ENCODE data around the gene TRANK1. TPM values are rescaled to one million over a fixed set of nuclear protein-coding genes. Genes with fewer than 3 reads are reported as not detected.
A peak's percentile ranks its signal among the peaks of the same experiment; 100 is the strongest.
"Not testable (repeated sequence)": the region's sequence is repeated elsewhere in the genome, so short reads cannot be mapped to it uniquely, and the experiment has no call there.

TRANK1 gene
- total RNA-seq, 5 donors from 2014 or later (not counting 1 experiment from before 2014, with no cell fraction given), result 96.0 to 160 (median 127) TPM

DNA sequence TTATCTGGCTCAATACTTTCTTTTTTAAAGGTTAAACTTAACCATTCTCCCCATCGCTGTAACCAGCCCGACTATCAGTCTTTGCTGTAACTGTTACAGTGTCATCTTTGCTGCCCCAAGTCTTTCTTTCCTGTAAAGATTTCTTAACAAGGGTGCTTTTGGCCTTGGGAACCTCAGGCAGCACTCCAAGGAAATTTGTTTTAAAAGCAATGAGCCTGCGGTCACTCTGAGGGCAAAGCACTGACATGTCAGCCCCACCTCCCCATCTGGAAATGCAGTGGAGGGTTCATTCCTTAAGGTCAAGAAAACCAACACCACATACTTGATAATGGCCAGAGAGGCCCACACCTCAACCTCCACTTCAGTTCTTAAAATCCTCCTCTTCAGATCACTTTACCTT is 3.2 kb downstream of the TRANK1 start:
- CTCF ChIA-PET, result interaction anchor here in 1 of 2 donors (0.7 to 0.9 kb wide), 2 partner anchors 17 to 349 kb away, joined by 3 to 7 read pairs; no protein-coding TSS in a partner anchor

DNA sequence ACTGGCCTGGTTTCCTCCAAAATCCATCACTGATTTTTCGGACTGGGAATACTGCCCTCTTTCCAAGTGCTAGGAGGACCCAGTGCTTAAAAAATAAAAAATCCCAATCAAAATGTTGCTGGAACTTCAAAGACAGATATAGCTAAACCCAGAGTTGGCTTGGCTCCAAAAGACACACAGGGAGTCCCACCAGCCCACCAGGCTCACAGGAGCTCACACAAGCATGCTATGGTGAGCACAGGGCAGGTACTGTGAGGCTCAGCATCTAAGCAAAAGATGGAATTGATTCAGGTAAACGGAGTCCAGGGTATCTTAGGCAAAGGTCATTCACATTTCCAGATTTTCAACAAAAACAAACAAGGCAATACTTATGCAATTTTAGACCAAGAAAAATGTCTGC is 3.7 kb downstream of the TRANK1 start:
- Histone ChIP-seq H3K36me3 (ENCODE audit: control insufficient read depth in 2 of 2, extremely low read depth in 1 of 2, insufficient read depth in 1 of 2, low read length in 1 of 2) (peaks cover 0 to 2% of the 10 kb centered on the region in 2 donors), H3K9me3 (no peaks in the 10 kb centered on the region), H3K4me1 (ENCODE audit: control insufficient read depth in 1 of 2, extremely low read depth in 1 of 2, insufficient read depth in 2 of 2, low read length in 2 of 2) (peaks cover 7 to 16% of the 10 kb centered on the region in 2 experiments), H3K4me3 (ENCODE audit: control insufficient read depth in 1 of 2, extremely low read depth in 1 of 2, low read length in 1 of 2) (no peak overlapping the region), H3K27me3 (replicated peaks in 1 of 2; ENCODE audit: control insufficient read depth in 2 of 2, extremely low read depth in 1 of 2, insufficient read depth in 2 of 2, low read length in 1 of 2) (no peaks in the 10 kb centered on the region), H3K27ac (ENCODE audit: low read length) (no peak overlapping the region)
- ChIA-PET POLR2A (no interaction called here), CTCF (interaction anchor here in 1 of 2 donors (0.9 kb wide), 1 partner anchor 17 kb away, joined by 3 read pairs; no protein-coding TSS in a partner anchor)
- DNase-seq, result no peak
- no peak for ATAC-seq (replicated peaks in 1 of 4)
- Mint-ChIP-seq H3K36me3 (peaks cover 5% of the 10 kb centered on the region), H3K27me3 (no peaks in the 10 kb centered on the region), H3K4me3 (no peak overlapping the region), H3K4me1 (peaks cover 13 to 31% (median 25%) of the 10 kb centered on the region in 3 donors), H3K27ac (no peak overlapping the region), H3K9me3 (no peaks in the 10 kb centered on the region)
- 100% methylated on average over 1 of the region's 2 CpGs for WGBS (ENCODE audit: insufficient coverage)

More for the DNA sequence above, 3.2 kb downstream of the TRANK1 start:
- H3K27ac Mint-ChIP-seq, result peak overlapping the region; percentile 2 to 50
- DNase-seq (no peak), ATAC-seq (replicated peaks in 1 of 4) (no peak)
- WGBS (ENCODE audit: insufficient coverage), result no CpG with 5 or more reads among the region's 3 CpGs
- Histone ChIP-seq H3K27ac (ENCODE audit: low read length) (no peak overlapping the region), H3K36me3 (ENCODE audit: control insufficient read depth in 2 of 2, extremely low read depth in 1 of 2, insufficient read depth in 1 of 2, low read length in 1 of 2) (peaks cover 0 to 2% of the 10 kb centered on the region in 2 donors), H3K9me3 (no peaks in the 10 kb centered on the region), H3K4me1 (ENCODE audit: control insufficient read depth in 1 of 2, extremely low read depth in 1 of 2, insufficient read depth in 2 of 2, low read length in 2 of 2) (peaks cover 7 to 16% of the 10 kb centered on the region in 2 experiments), H3K27me3 (replicated peaks in 1 of 2; ENCODE audit: control insufficient read depth in 2 of 2, extremely low read depth in 1 of 2, insufficient read depth in 2 of 2, low read length in 1 of 2) (no peaks in the 10 kb centered on the region), H3K4me3 (ENCODE audit: control insufficient read depth in 1 of 2, extremely low read depth in 1 of 2, low read length in 1 of 2) (no peak overlapping the region)
- no peaks in the 10 kb centered on the region for H3K27me3 Mint-ChIP-seq
- POLR2A ChIA-PET, result no interaction called here
- peaks cover 13 to 31% (median 25%) of the 10 kb centered on the region in 3 donors for H3K4me1 Mint-ChIP-seq
- H3K36me3 Mint-ChIP-seq, result peaks cover 3% of the 10 kb centered on the region
- no peak overlapping the region for H3K4me3 Mint-ChIP-seq
- no peaks in the 10 kb centered on the region for H3K9me3 Mint-ChIP-seq

DNA sequence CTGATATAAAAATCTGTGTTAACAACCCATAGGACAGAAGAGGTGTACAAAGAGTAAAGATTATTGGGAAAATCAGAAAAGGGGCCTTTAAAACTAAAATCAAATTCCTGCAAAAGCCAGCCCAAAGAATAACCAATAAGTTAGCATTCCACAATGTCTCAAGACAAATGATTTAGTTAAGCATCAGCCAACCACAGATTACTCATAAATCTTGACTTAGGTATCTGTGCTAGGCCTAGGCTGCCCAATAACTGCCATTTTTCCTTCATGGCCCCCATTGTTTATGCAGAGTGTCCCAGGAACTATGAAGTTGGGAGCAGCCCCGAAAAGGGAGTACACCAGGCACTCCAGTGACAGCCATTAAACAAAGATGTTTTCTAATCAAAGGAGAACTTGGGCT is 7.4 kb downstream of the TRANK1 start:
- no peaks in the 10 kb centered on the region for H3K9me3 Mint-ChIP-seq

DNA sequence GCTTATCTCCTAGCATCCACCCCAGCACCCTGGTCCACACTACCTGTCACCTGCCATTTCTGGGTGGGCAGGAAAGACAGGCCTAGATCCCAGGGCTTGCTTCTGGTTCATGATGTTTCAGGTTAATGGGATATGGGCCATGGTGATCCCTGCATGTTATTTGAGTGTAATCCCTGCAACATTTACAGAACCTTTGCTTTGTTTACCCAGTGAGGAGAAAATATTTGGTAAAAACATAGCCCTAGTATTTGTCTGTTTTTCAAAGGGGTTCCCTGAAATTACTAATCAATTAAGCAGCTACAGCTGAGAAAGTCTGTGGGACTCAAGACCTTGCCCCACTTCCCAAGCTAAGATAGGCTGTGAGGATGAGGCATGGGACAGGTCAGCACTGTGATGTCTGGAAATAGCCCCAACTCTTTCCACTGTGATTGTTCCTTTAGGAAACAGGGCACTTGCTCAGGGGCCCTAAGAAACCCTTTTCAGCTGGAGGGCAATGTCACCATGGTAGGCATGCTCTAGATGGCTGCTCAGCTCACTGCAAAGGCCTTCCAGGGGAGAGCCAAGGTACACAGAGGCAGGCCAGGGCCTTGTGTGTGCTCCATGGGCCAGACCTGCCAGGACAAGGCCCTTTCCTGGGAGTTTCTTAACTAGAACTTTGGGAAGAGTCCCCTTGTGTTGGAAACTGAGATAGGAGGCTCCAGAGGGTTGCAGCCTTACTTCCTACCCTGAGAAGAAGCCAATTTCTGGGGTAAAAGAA is 11.1 kb downstream of the TRANK1 start:
- Histone ChIP-seq H3K27me3 (replicated peaks in 1 of 2; ENCODE audit: control insufficient read depth in 2 of 2, extremely low read depth in 1 of 2, insufficient read depth in 2 of 2, low read length in 1 of 2) (no peaks in the 10 kb centered on the region), H3K4me3 (ENCODE audit: control insufficient read depth in 1 of 2, extremely low read depth in 1 of 2, low read length in 1 of 2) (no peak overlapping the region), H3K9me3 (no peaks in the 10 kb centered on the region), H3K4me1 (ENCODE audit: control insufficient read depth in 1 of 2, extremely low read depth in 1 of 2, insufficient read depth in 2 of 2, low read length in 2 of 2) (no peaks in the 10 kb centered on the region), H3K36me3 (ENCODE audit: control insufficient read depth in 2 of 2, extremely low read depth in 1 of 2, insufficient read depth in 1 of 2, low read length in 1 of 2) (peaks cover 2 to 3% of the 10 kb centered on the region in 2 donors), H3K27ac (ENCODE audit: low read length) (no peak overlapping the region)
- CTCF ChIA-PET, result no interaction called here
- H3K4me1 Mint-ChIP-seq, result peaks cover 1 to 10% (median 5%) of the 10 kb centered on the region in 3 donors
- no peak for ATAC-seq (replicated peaks in 1 of 4)
- no peak overlapping the region for H3K4me3 Mint-ChIP-seq
- POLR2A ChIA-PET, result no interaction called here
- H3K9me3 Mint-ChIP-seq, result no peaks in the 10 kb centered on the region
- no peak overlapping the region for H3K27ac Mint-ChIP-seq
- H3K36me3 Mint-ChIP-seq, result peaks cover 13% of the 10 kb centered on the region
- no peaks in the 10 kb centered on the region for H3K27me3 Mint-ChIP-seq
- no peak for DNase-seq

More for the DNA sequence above, 7.4 kb downstream of the TRANK1 start:
- DNase-seq (no peak), ATAC-seq (replicated peaks in 1 of 4) (no peak)
- Mint-ChIP-seq H3K4me1 (peaks cover 13 to 16% (median 16%) of the 10 kb centered on the region in 3 donors), H3K4me3 (no peak overlapping the region), H3K27ac (no peak overlapping the region), H3K27me3 (no peaks in the 10 kb centered on the region), H3K36me3 (peaks cover 8% of the 10 kb centered on the region)
- ChIA-PET POLR2A (no interaction called here), CTCF (no interaction called here)
- no peak overlapping the region for H3K4me3 ChIP-seq (ENCODE audit: control insufficient read depth in 1 of 2, extremely low read depth in 1 of 2, low read length in 1 of 2)
- H3K36me3 ChIP-seq (ENCODE audit: control insufficient read depth in 2 of 2, extremely low read depth in 1 of 2, insufficient read depth in 1 of 2, low read length in 1 of 2), result peaks cover 2 to 3% of the 10 kb centered on the region in 2 donors
- no peak overlapping the region for H3K27ac ChIP-seq (ENCODE audit: low read length)
- H3K27me3 ChIP-seq (replicated peaks in 1 of 2; ENCODE audit: control insufficient read depth in 2 of 2, extremely low read depth in 1 of 2, insufficient read depth in 2 of 2, low read length in 1 of 2), result no peaks in the 10 kb centered on the region
- WGBS (ENCODE audit: insufficient coverage), result no CpG with 5 or more reads among the region's 1 CpG
- H3K9me3 ChIP-seq, result no peaks in the 10 kb centered on the region
- H3K4me1 ChIP-seq (ENCODE audit: control insufficient read depth in 1 of 2, extremely low read depth in 1 of 2, insufficient read depth in 2 of 2, low read length in 2 of 2), result no peaks in the 10 kb centered on the region

DNA sequence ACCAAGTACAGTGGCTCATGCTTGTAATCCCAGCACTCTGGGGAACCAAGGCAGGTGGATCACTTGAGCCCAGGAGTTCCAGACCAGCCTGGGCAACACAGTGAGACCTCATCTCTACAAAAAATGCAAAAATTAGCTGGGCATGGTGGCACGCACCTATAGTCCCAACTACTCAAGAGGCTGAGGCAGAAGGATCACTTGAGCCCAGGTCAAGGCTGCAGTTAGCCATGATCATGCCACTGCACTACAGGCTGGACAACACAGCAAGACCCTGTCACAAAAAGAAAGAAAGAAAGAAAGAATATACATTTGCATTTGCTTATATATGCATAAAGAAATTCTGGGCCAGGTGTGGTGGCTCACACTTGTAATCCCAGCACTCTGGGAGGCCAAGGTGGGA is 13.4 kb downstream of the TRANK1 start:
- Mint-ChIP-seq H3K36me3 (peaks cover 19% of the 10 kb centered on the region), H3K27ac (peak overlapping the region in 1 of 2 donors; percentile 55)
- POLR2A ChIA-PET, result interaction anchor here in 1 of 2 donors (0.7 kb wide), 1 partner anchor 24 kb away, joined by 3 read pairs; no protein-coding TSS in a partner anchor
- not testable (repeated sequence) for H3K27me3 ChIP-seq (replicated peaks in 1 of 2; ENCODE audit: control insufficient read depth in 2 of 2, extremely low read depth in 1 of 2, insufficient read depth in 2 of 2, low read length in 1 of 2); H3K4me3 Mint-ChIP-seq; H3K4me3 ChIP-seq (ENCODE audit: control insufficient read depth in 1 of 2, extremely low read depth in 1 of 2, low read length in 1 of 2); H3K9me3 Mint-ChIP-seq; H3K4me1 ChIP-seq (ENCODE audit: control insufficient read depth in 1 of 2, extremely low read depth in 1 of 2, insufficient read depth in 2 of 2, low read length in 2 of 2); H3K9me3 ChIP-seq; H3K36me3 ChIP-seq (ENCODE audit: control insufficient read depth in 2 of 2, extremely low read depth in 1 of 2, insufficient read depth in 1 of 2, low read length in 1 of 2); ATAC-seq (replicated peaks in 1 of 4); H3K27me3 Mint-ChIP-seq; DNase-seq; H3K27ac ChIP-seq (ENCODE audit: low read length); H3K4me1 Mint-ChIP-seq
- CTCF ChIA-PET, result interaction anchor here in 1 of 2 donors (1.9 kb wide), 1 partner anchor 27 kb away, joined by 6 read pairs; no protein-coding TSS in a partner anchor
- no CpG with 5 or more reads among the region's 1 CpG for WGBS (ENCODE audit: insufficient coverage)

DNA sequence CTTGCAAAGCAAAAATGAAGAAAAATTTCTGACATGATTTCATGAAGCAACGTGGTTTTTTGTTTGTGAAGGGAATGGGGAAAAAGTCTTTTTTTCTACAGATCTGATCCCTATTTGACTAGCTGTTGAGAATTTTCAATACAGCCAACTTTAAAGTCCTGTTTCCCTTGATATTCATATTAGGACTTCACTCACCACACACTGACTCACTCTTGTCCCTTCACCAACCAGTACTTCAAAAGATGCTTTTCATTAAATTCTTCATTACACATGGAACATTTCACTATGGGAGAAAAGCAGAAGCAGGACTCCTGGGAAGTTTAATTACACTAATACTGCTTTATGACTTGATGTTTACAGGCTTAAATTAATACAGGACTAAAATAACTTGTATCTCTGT is 16.6 kb downstream of the TRANK1 start:
- H3K4me3 Mint-ChIP-seq, result no peak overlapping the region
- peaks cover 0 to 7% of the 10 kb centered on the region in 2 experiments for H3K4me1 ChIP-seq (ENCODE audit: control insufficient read depth in 1 of 2, extremely low read depth in 1 of 2, insufficient read depth in 2 of 2, low read length in 2 of 2)

More for the DNA sequence above, 16.6 kb downstream of the TRANK1 start:
- H3K27me3 ChIP-seq (replicated peaks in 1 of 2; ENCODE audit: control insufficient read depth in 2 of 2, extremely low read depth in 1 of 2, insufficient read depth in 2 of 2, low read length in 1 of 2), result no peaks in the 10 kb centered on the region
- Mint-ChIP-seq H3K27ac (no peak overlapping the region), H3K9me3 (no peaks in the 10 kb centered on the region), H3K27me3 (no peaks in the 10 kb centered on the region), H3K36me3 (peaks cover 16% of the 10 kb centered on the region), H3K4me1 (peaks cover 6 to 14% (median 12%) of the 10 kb centered on the region in 3 donors)
- WGBS (ENCODE audit: insufficient coverage), result no CpG with 5 or more reads among the region's 1 CpG
- CTCF ChIA-PET, result no interaction called here
- no peak overlapping the region for H3K4me3 ChIP-seq (ENCODE audit: control insufficient read depth in 1 of 2, extremely low read depth in 1 of 2, low read length in 1 of 2)
- no peaks in the 10 kb centered on the region for H3K9me3 ChIP-seq
- no peak overlapping the region for H3K27ac ChIP-seq (ENCODE audit: low read length)
- ATAC-seq (replicated peaks in 1 of 4), result no peak
- POLR2A ChIA-PET, result no interaction called here
- no peaks in the 10 kb centered on the region for H3K36me3 ChIP-seq (ENCODE audit: control insufficient read depth in 2 of 2, extremely low read depth in 1 of 2, insufficient read depth in 1 of 2, low read length in 1 of 2)
- no peak for DNase-seq

All from T-cell (primary cell).